D721Med (cell line): ENCODE measurements around the gene SNW1.
"Not testable (repeated sequence)": the region's sequence is repeated elsewhere in the genome, so short reads cannot be mapped to it uniquely, and the experiment has no call there.

Experiments used
- DNase-seq: peaks from one replicate; pipeline ENCODE4 v3.0.0; 2011; ENCODE audit warnings: low spot score; ENCODE audit not compliant: insufficient read length
- FAIRE-seq: peaks from 2 replicates; lab custom pipeline; 2011; peaks lifted over from hg19 to GRCh38; lab: Jason Lieb, UNC
- TF ChIP-seq, protein P1 (sequence below): IDR thresholded peaks from 2 replicates; pipeline ENCODE4 v1.5.1; 2012; ENCODE audit warnings: mild to moderate bottlenecking, control low read depth; ENCODE audit not compliant: insufficient read depth; ENCODE audit errors: missing control alignments

SNW1 gene

DNA sequence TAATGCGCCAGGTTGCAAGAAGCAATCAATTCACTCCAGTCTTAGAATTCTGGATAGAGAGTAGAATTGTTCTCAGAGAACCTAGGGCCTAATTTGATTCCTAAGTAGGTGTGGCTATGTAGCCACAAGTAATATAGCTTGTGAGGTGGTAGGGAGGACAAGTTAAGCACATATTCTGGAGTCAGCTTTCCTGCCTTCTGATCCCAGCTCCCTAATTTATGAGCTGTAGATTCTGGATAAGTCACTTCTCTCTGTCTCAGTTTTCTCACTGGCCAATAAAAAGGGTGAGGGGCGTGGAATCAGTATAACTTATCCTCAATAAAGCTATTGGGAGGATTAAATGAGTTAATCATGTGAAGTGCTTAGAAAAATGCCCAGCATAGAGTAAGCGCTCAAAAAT, 3.0 kb upstream of the SNW1 start:
- DNase-seq (no peak), FAIRE-seq (no peak)
- TF ChIP-seq, protein P1, sequence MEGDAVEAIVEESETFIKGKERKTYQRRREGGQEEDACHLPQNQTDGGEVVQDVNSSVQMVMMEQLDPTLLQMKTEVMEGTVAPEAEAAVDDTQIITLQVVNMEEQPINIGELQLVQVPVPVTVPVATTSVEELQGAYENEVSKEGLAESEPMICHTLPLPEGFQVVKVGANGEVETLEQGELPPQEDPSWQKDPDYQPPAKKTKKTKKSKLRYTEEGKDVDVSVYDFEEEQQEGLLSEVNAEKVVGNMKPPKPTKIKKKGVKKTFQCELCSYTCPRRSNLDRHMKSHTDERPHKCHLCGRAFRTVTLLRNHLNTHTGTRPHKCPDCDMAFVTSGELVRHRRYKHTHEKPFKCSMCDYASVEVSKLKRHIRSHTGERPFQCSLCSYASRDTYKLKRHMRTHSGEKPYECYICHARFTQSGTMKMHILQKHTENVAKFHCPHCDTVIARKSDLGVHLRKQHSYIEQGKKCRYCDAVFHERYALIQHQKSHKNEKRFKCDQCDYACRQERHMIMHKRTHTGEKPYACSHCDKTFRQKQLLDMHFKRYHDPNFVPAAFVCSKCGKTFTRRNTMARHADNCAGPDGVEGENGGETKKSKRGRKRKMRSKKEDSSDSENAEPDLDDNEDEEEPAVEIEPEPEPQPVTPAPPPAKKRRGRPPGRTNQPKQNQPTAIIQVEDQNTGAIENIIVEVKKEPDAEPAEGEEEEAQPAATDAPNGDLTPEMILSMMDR: no peak

DNA sequence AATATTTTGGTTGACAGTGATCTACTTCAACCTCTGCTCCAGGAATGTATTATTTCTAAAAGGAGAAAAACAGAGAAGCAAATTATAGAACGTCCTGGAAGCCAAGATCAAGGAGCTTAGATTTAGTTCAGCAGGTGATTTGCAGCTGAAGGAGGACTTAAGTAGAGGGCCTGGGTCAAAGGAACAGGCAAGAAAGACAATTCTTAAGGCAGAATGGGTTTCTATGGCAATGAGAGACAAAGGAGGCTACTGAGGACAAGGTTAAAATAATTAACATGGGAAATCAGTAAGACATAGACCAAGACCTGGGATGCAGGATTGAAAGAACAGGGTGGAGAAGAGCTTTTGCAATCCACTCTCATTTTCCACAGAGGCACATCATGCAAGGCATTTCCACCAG, 2.4 kb upstream of the SNW1 start:
- TF ChIP-seq, protein P1: no peak
- no peak for FAIRE-seq
- DNase-seq: no peak

DNA sequence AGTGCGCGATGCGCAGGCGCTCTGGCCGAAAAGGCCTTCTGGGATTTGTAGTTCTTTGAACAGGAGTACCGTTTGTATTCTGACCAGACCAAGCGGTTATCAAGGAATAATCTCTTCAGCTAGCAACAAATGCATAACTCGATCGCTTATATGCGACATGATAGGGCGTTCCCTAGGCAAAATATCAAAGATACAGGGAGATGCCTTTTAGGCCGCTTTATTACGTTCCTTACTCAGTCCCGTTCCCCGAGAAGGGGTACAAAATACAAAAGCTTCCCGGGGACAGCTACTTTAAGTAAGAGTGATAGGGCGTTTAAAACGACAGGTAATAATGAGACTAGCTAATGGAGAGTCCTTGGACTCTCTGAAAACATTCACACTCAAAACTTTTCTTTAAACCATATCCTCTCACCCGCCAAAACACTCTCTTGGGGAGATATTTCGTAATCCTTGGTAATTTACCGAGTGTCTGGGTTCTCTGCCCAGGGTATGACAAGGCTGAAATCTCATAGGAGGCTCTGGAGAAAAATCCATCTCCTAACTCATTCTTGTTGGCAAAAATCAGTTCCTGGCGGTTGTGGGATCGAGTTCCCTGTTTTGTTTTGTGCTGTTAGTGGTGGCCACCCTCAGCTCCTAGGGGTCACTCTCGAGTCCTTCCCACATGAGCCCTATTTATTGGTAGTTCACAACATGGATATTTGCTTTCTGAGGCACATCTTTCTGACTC, 412 bp upstream of the SNW1 start:
- no peak for FAIRE-seq
- TF ChIP-seq, protein P1: peak; percentile 12
- DNase-seq: no peak

DNA sequence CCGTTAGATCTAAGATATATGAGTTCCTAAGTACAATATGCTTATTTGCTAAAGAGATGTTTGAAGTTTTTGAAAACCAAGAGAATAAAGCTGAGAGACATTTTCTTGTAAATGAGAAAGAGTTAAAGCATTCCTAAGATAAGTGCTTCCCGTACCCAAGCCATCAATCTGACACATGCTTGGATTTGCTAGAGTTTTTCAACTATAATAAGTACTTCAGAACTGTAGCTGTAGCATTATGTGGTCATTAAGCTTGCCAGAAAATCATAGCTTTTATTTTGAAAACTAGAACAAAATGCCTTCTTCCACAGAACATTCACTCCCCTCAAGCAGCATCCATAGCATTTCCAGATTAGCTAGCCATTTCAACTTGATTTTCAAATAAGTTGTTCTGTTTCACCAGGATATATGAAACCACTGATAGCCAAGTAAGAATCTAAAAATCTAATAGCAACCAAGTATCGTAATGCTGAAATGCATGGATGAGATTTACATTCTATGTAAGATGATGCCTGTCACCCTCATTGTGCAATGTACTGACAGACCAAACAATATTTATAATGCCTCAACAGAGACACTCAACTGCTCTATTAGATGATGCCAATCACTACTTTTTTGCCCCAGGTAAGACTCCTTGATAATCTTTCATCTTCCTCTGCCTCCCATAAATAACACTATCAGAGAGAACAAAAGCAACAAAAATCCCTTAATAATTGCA, 8.0 kb downstream of the SNW1 start:
- DNase-seq: no peak
- TF ChIP-seq, protein P1: no peak
- FAIRE-seq: no peak

DNA sequence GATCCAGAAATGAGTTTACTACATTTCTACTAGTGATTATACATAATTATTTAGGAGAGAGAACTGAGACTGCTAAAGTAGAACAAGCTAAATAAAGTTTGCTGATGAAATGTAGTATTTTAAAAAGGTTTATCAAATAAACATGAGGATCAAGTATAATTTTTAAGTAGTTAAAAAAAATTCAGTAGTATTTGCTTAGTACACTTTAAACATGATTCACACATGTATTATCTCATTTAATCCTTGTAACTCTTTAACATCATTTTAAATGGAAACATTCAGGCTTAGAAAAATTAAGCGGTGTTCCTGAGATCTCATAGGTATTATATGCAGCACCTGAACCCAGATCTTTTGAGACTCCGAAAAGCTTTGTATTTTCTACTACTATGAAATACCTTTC, 8.7 kb downstream of the SNW1 start:
- FAIRE-seq (peak; percentile 38), DNase-seq (no peak)
- TF ChIP-seq, protein P1: no peak

DNA sequence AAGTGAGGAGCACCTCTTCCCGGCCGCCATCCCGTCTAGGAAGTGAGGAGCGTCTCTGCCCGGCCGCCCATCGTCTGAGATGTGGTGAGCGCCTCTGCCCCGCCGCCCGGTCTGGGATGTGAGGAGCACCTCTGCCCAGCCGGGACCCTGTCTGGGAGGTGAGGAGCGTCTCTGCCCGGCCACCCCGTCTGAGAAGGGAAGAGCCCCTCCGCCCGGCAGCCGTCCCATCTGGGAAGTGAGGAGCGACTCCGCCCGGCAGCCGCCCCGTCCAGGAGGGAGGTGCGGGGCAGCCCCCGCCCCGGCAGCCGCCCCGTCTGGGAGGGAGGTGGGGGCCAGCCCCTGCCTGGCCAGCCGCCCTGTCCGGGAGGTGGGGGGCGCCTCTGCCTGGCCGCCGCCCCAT, 13.5 kb downstream of the SNW1 start:
- FAIRE-seq: not testable (repeated sequence)

DNA sequence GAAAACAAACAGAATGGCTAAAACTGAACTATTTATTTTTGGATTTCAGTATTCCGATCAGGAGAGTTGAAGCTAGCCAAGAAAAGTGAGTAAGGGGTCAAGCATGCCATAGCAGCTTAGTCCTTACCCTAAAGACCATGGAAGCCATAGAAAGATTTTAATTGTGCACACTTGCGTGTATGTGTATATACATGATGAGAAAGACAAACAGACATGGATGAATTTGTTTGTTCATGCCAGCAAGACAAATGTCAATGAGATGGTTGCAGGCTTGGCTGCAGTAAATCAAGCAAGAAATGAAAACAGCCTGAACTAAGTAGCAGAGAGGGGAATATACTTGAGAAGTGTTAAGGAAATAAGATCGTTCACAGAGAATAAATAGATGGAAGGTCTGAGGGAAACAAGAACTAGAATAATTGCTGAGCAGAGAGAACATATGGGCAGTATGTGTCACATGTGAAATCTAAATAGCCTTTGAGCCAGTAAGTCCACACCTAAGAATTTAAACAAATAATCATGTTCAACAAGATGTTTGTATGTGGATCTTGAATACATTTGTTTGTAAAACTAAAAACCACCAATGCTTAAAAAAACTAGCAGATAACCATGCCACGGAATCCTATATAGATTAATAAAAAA, 14.8 kb downstream of the SNW1 start:
- no peak for FAIRE-seq
- TF ChIP-seq, protein P1: no peak
- DNase-seq: no peak

More for the DNA sequence above, 13.5 kb downstream of the SNW1 start:
- not testable (repeated sequence) for DNase-seq
